OCI-LY7 (cell line): ENCODE results near the gene MAFF. TPM values are rescaled to one million over a fixed set of nuclear protein-coding genes. Genes with fewer than 3 reads are reported as not detected.

ENCODE experiments used
- BruUV-seq: library from RNA; stranded (reverse); fragments of 400-500 nt; replicated peaks from 2 replicates; lab custom pipeline; 2021; lab: Mats Ljungman, UMichigan
- CTCF ChIA-PET: fragments of 300-600 bp; sonication (Branson Sonifier 250); formaldehyde crosslinking; loops from one replicate; lab custom pipeline; 2022; ENCODE audit warnings: antibody characterized with exemption; ENCODE audit not compliant: unreplicated experiment; lab: Charles Lee
- POLR2A ChIA-PET: fragments of 300-600 bp; sonication (Branson Sonifier 250); formaldehyde crosslinking; loops from one replicate; lab custom pipeline; 2022; ENCODE audit warnings: antibody characterized with exemption; lab: Charles Lee
- DNase-seq: peaks from one replicate; pipeline ENCODE4 v3.0.0-alpha.2; 2015; ENCODE audit warnings: low spot score
- H2AFZ ChIP-seq: fragments of 200-600 bp; sonication (generic), shearing (Covaris generic); 2 replicates; pipeline ENCODE4 v1.6.1; 2014; ENCODE audit warnings: mild to moderate bottlenecking, antibody characterized with exemption, low read length, moderate library complexity
- H3K27ac ChIP-seq: fragments of 200-600 bp; sonication (generic); 2 replicates; pipeline ENCODE4 v1.5.1; 2014; ENCODE audit warnings: mixed run types, low read depth, mild to moderate bottlenecking, moderate library complexity, low read length, inconsistent platforms; ENCODE audit not compliant: poor library complexity, severe bottlenecking
- H3K36me3 ChIP-seq: fragments of 200-600 bp; sonication (generic); 2 replicates; pipeline ENCODE4 v1.6.1; 2014; ENCODE audit warnings: mild to moderate bottlenecking, antibody characterized with exemption, low read length, moderate library complexity, mixed read lengths; ENCODE audit not compliant: insufficient read depth
- H3K4me1 ChIP-seq: fragments of 200-600 bp; sonication (generic); 2 replicates; pipeline ENCODE4 v1.5.1; 2014; ENCODE audit warnings: mild to moderate bottlenecking, low read length; ENCODE audit not compliant: insufficient read depth, poor library complexity, severe bottlenecking
- H3K4me2 ChIP-seq: fragments of 200-600 bp; sonication (generic); 2 replicates; pipeline ENCODE4 v1.6.1; 2014; ENCODE audit warnings: mild to moderate bottlenecking, low read length
- H3K4me3 ChIP-seq: fragments of 200-600 bp; sonication (generic); 2 replicates; pipeline ENCODE4 v1.5.1; 2014; ENCODE audit warnings: mild to moderate bottlenecking, low read depth, low read length; ENCODE audit not compliant: poor library complexity, severe bottlenecking
- H3K79me2 ChIP-seq: fragments of 200-600 bp; sonication (generic); 2 replicates; pipeline ENCODE4 v1.6.1; 2016; ENCODE audit warnings: low read depth, mild to moderate bottlenecking, low read length, moderate library complexity, mixed read lengths; ENCODE audit not compliant: insufficient read depth
- H3K9me2 ChIP-seq: fragments of 200-600 bp; sonication (generic); 2 replicates; pipeline ENCODE4 v1.6.1; 2016; ENCODE audit warnings: mild to moderate bottlenecking, low read length, mixed read lengths; ENCODE audit not compliant: insufficient read depth
- H3K9me3 ChIP-seq: fragments of 200-600 bp; sonication (generic); 2 replicates; pipeline ENCODE4 v1.6.1; 2014; ENCODE audit warnings: mild to moderate bottlenecking, mixed run types, low read length, mixed read lengths
- H4K20me1 ChIP-seq: fragments of 200-600 bp; sonication (generic); 2 replicates; pipeline ENCODE4 v1.6.1; 2014; ENCODE audit warnings: mild to moderate bottlenecking, antibody characterized with exemption, low read length, moderate library complexity, mixed read lengths; ENCODE audit not compliant: insufficient read depth
- EZH2phosphoT487 ChIP-seq: fragments of 200-600 bp; sonication (generic); IDR thresholded peaks from 2 replicates; pipeline ENCODE4 v1.6.1; 2018; ENCODE audit warnings: low read depth, borderline replicate concordance, mild to moderate bottlenecking, mixed run types, antibody characterized with exemption, low read length, moderate library complexity, mixed read lengths
- intact Hi-C: fragments of 100-400 bp; cut with micrococcal nuclease; formaldehyde crosslinking; loops from one replicate; pipeline ENCODE4 v1.10.0; 2022; ENCODE audit not compliant: unreplicated experiment
- total RNA-seq, 2 experiments: library from RNA; depleted of rRNA in 1 of 2; stranded (reverse); fragments of >200 nt in 1 of 2; shearing (Covaris generic) in 1 of 2; gene quantifications; 2 replicates each; pipeline ENCODE4 v1.2.3, GENCODE V29; 2014 to 2022
- TF ChIP-seq, protein P1 (sequence below): fragments of 200-600 bp; sonication (generic); conservative IDR thresholded peaks from 2 replicates; pipeline ENCODE4 v1.5.1; 2014; ENCODE audit warnings: mild to moderate bottlenecking, antibody characterized with exemption, low read length, moderate library complexity, mixed read lengths

MAFF gene
- total RNA-seq, 2 experiments from 2014 or later = 3.4 to 3.8 TPM

DNA sequence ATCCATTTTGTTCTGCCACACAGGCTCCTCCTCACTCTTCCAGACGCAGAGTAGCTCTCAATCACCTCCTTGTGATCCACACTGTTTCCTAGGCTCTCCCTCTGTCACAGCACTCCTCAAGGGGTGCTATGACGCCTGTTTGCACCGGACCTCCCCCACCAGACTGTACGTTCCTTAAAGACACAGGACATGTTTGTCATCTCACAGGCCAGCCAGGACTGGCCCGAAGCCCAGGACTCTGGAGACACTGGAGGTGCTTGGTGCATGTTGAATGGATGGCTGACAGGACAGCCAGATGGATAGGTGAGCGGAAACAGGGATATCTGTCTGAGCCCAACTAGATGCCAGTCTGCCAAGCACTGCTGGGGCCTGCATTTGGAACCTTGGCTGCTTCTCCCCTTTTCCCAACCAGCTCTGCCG is 33.8 kb upstream of the MAFF start:
- DNase-seq = no peak
- Histone ChIP-seq H3K4me2 (no peak overlapping the region), H3K4me1 (peaks cover 21% of the 10 kb centered on the region), H2AFZ (no peak overlapping the region), H3K9me2 (no peaks in the 10 kb centered on the region), H3K4me3 (no peak overlapping the region), H4K20me1 (no peaks in the 10 kb centered on the region), H3K36me3 (peaks cover 7% of the 10 kb centered on the region; the same call in 1 of the 2 replicates), H3K9me3 (no peaks in the 10 kb centered on the region), H3K79me2 (no peaks in the 10 kb centered on the region), H3K27ac (no peak overlapping the region)
- CTCF ChIA-PET = no interaction called here
- POLR2A ChIA-PET = no interaction called here
- TF ChIP-seq, protein P1, sequence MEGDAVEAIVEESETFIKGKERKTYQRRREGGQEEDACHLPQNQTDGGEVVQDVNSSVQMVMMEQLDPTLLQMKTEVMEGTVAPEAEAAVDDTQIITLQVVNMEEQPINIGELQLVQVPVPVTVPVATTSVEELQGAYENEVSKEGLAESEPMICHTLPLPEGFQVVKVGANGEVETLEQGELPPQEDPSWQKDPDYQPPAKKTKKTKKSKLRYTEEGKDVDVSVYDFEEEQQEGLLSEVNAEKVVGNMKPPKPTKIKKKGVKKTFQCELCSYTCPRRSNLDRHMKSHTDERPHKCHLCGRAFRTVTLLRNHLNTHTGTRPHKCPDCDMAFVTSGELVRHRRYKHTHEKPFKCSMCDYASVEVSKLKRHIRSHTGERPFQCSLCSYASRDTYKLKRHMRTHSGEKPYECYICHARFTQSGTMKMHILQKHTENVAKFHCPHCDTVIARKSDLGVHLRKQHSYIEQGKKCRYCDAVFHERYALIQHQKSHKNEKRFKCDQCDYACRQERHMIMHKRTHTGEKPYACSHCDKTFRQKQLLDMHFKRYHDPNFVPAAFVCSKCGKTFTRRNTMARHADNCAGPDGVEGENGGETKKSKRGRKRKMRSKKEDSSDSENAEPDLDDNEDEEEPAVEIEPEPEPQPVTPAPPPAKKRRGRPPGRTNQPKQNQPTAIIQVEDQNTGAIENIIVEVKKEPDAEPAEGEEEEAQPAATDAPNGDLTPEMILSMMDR = no peak
- no peak for TF ChIP-seq EZH2phosphoT487
- intact Hi-C loops = no loop called here
- BruUV-seq = no TSS peak

- H4K20me1 ChIP-seq = no peaks in the 10 kb centered on the region
- no TSS peak for BruUV-seq
- H3K79me2 ChIP-seq = no peaks in the 10 kb centered on the region
- no peaks in the 10 kb centered on the region for H3K9me3 ChIP-seq
- H3K4me1 ChIP-seq = peaks cover 14% of the 10 kb centered on the region
- no peaks in the 10 kb centered on the region for H3K9me2 ChIP-seq
- H3K4me3 ChIP-seq = no peak overlapping the region
- no peak overlapping the region for H2AFZ ChIP-seq
- no peak for TF ChIP-seq EZH2phosphoT487
- TF ChIP-seq, protein P1 = no peak
- no peak for DNase-seq
- ChIA-PET POLR2A (no interaction called here), CTCF (no interaction called here)
- intact Hi-C loops = no loop called here
- H3K4me2 ChIP-seq = no peak overlapping the region
- no peak overlapping the region for H3K27ac ChIP-seq
- peaks cover 7% of the 10 kb centered on the region; the same call in 1 of the 2 replicates for H3K36me3 ChIP-seq
Observed at GRCh38 chr22:38169116-38169515, 32.7 kb upstream of the MAFF start.

- POLR2A ChIA-PET = interaction anchor here (0.6 to 1.9 kb wide), 3 partner anchors 10 to 231 kb away, joined by 3 to 5 read pairs (median 3); partner anchors contain the start of gene PLA2G6
- H3K9me2 ChIP-seq = no peaks in the 10 kb centered on the region
- no peaks in the 10 kb centered on the region for H4K20me1 ChIP-seq
- H3K79me2 ChIP-seq = no peaks in the 10 kb centered on the region
- H3K27ac ChIP-seq = no peak overlapping the region
- H3K4me3 ChIP-seq = no peak overlapping the region
- CTCF ChIA-PET = no interaction called here
- peaks cover 7% of the 10 kb centered on the region; the same call in 1 of the 2 replicates for H3K36me3 ChIP-seq
- intact Hi-C loops = no loop called here
- no peak for TF ChIP-seq EZH2phosphoT487
- TF ChIP-seq, protein P1 = no peak
- no peak overlapping the region for H3K4me2 ChIP-seq
- no peaks in the 10 kb centered on the region for H3K9me3 ChIP-seq
- DNase-seq = no peak
- no TSS peak for BruUV-seq
- peaks cover 14% of the 10 kb centered on the region for H3K4me1 ChIP-seq
- H2AFZ ChIP-seq = no peak overlapping the region
Observed at GRCh38 chr22:38170469-38170868, 31.3 kb upstream of the MAFF start.
